ENCODE data around the gene FKBP6. TPM values are rescaled to one million over a fixed set of nuclear protein-coding genes. Genes with fewer than 3 reads are reported as not detected.
A peak's percentile ranks its signal among the peaks of the same experiment; 100 is the strongest.

FKBP6 gene
- total RNA-seq, 1 experiment from 2014 or later = 0.11 TPM

DNA sequence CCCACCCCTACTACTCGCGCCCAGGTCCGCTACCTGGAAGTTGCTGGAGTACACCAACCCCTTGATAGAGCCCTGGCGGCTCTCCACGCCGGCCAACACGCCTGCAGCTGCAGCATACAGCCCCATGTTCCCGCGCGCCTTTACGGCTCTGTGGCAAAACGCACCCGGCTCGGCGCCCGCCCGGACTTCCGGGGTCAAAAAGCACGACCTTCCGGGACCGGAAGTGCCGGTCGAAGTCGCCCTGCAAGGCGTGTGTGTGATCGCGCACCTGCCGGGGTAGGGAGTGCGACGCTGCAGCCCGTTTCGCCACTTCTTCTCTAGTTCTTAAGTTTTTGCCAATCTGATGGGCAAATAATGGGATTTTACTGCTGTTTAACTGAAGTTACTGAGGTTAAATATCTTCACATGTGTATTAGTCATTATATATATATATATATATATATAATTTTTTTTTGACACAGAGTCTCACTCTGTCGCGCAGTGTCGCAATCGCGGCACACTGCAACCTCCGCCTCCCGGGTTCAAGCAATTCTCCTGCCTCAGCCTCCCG is 19.2 kb upstream of the FKBP6 start, which contains the start of gene NSUN5 (continued):
- TF ChIP-seq, protein P1, sequence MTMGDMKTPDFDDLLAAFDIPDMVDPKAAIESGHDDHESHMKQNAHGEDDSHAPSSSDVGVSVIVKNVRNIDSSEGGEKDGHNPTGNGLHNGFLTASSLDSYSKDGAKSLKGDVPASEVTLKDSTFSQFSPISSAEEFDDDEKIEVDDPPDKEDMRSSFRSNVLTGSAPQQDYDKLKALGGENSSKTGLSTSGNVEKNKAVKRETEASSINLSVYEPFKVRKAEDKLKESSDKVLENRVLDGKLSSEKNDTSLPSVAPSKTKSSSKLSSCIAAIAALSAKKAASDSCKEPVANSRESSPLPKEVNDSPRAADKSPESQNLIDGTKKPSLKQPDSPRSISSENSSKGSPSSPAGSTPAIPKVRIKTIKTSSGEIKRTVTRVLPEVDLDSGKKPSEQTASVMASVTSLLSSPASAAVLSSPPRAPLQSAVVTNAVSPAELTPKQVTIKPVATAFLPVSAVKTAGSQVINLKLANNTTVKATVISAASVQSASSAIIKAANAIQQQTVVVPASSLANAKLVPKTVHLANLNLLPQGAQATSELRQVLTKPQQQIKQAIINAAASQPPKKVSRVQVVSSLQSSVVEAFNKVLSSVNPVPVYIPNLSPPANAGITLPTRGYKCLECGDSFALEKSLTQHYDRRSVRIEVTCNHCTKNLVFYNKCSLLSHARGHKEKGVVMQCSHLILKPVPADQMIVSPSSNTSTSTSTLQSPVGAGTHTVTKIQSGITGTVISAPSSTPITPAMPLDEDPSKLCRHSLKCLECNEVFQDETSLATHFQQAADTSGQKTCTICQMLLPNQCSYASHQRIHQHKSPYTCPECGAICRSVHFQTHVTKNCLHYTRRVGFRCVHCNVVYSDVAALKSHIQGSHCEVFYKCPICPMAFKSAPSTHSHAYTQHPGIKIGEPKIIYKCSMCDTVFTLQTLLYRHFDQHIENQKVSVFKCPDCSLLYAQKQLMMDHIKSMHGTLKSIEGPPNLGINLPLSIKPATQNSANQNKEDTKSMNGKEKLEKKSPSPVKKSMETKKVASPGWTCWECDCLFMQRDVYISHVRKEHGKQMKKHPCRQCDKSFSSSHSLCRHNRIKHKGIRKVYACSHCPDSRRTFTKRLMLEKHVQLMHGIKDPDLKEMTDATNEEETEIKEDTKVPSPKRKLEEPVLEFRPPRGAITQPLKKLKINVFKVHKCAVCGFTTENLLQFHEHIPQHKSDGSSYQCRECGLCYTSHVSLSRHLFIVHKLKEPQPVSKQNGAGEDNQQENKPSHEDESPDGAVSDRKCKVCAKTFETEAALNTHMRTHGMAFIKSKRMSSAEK (CRISPR knock-in tag; IDR thresholded peaks at IDR 0.05; ENCODE audit: borderline replicate concordance) = no peak
- TF ChIP-seq ZNF121 (CRISPR knock-in tag; IDR thresholded peaks at IDR 0.05) = no peak; the same call in 1 of the 2 replicates
- TF ChIP-seq TEAD1 (CRISPR knock-in tag; IDR thresholded peaks at IDR 0.05) = peak; percentile 98
- TF ChIP-seq ZNF317 (CRISPR knock-in tag; IDR thresholded peaks at IDR 0.05; ENCODE audit: borderline replicate concordance, low read depth) = 0 out of 2 replicates have a peak, but pooled peaks have one; percentile 51
- peak; percentile 78; the same call in 1 of the 2 replicates for TF ChIP-seq CREM (CRISPR knock-in tag; IDR thresholded peaks at IDR 0.05)
- TF ChIP-seq, protein P2, sequence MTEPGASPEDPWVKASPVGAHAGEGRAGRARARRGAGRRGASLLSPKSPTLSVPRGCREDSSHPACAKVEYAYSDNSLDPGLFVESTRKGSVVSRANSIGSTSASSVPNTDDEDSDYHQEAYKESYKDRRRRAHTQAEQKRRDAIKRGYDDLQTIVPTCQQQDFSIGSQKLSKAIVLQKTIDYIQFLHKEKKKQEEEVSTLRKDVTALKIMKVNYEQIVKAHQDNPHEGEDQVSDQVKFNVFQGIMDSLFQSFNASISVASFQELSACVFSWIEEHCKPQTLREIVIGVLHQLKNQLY (CRISPR knock-in tag; IDR thresholded peaks at IDR 0.05) = no peak
- peak; percentile 63; the same call in 1 of the 2 replicates for TF ChIP-seq SMAD4 (CRISPR knock-in tag; IDR thresholded peaks at IDR 0.05)
- no peak for TF ChIP-seq STAT6 (CRISPR knock-in tag; conservative IDR thresholded peaks at IDR 0.05; ENCODE audit: low read depth)
- peak; percentile 24; the same call in 1 of the 2 replicates for TF ChIP-seq NFYB (CRISPR knock-in tag; conservative IDR thresholded peaks at IDR 0.05; ENCODE audit: low read depth)
- no peak for TF ChIP-seq TCF7 (CRISPR knock-in tag; IDR thresholded peaks at IDR 0.05; ENCODE audit: low read depth)
- TF ChIP-seq SMAD3 (CRISPR knock-in tag; IDR thresholded peaks at IDR 0.05; ENCODE audit: borderline replicate concordance) = peak; percentile 91; the same call in 1 of the 2 replicates
- 0 out of 2 replicates have a peak, but pooled peaks have one; percentile 50 for TF ChIP-seq ZNF263 (CRISPR knock-in tag; IDR thresholded peaks at IDR 0.05; ENCODE audit: low read depth)
- TF ChIP-seq KAT7 (CRISPR knock-in tag; IDR thresholded peaks at IDR 0.05; ENCODE audit: borderline replicate concordance) = no peak
- TF ChIP-seq ZBTB43 (CRISPR knock-in tag; IDR thresholded peaks at IDR 0.05) = peak; percentile 91; the same call in 1 of the 2 replicates
- TF ChIP-seq GTF2I (CRISPR knock-in tag; conservative IDR thresholded peaks at IDR 0.05) = no peak
- TF ChIP-seq, protein P3, sequence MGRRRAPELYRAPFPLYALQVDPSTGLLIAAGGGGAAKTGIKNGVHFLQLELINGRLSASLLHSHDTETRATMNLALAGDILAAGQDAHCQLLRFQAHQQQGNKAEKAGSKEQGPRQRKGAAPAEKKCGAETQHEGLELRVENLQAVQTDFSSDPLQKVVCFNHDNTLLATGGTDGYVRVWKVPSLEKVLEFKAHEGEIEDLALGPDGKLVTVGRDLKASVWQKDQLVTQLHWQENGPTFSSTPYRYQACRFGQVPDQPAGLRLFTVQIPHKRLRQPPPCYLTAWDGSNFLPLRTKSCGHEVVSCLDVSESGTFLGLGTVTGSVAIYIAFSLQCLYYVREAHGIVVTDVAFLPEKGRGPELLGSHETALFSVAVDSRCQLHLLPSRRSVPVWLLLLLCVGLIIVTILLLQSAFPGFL (CRISPR knock-in tag; IDR thresholded peaks at IDR 0.05; ENCODE audit: borderline replicate concordance) = no peak
- no peak for TF ChIP-seq E2F4 (CRISPR knock-in tag; IDR thresholded peaks at IDR 0.05; ENCODE audit: borderline replicate concordance, low read depth)
- TF ChIP-seq, protein P4, sequence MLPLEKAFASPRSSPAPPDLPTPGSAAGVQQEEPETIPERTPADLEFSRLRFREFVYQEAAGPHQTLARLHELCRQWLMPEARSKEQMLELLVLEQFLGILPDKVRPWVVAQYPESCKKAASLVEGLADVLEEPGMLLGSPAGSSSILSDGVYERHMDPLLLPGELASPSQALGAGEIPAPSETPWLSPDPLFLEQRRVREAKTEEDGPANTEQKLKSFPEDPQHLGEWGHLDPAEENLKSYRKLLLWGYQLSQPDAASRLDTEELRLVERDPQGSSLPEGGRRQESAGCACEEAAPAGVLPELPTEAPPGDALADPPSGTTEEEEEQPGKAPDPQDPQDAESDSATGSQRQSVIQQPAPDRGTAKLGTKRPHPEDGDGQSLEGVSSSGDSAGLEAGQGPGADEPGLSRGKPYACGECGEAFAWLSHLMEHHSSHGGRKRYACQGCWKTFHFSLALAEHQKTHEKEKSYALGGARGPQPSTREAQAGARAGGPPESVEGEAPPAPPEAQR (CRISPR knock-in tag; IDR thresholded peaks at IDR 0.05) = no peak
- TF ChIP-seq HMGA2 (CRISPR knock-in tag; IDR thresholded peaks at IDR 0.05) = no peak
- TF ChIP-seq, protein P5, sequence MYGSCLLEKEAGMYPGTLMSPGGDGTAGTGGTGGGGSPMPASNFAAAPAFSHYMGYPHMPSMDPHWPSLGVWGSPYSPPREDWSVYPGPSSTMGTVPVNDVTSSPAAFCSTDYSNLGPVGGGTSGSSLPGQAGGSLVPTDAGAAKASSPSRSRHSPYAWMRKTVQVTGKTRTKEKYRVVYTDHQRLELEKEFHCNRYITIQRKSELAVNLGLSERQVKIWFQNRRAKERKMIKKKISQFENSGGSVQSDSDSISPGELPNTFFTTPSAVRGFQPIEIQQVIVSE (CRISPR knock-in tag; IDR thresholded peaks at IDR 0.05; ENCODE audit: borderline replicate concordance) = no peak

Measured in WTC11 (cell line).